Pancreas (tissue), 10 donors: ENCODE results near the gene MSH4. TPM values are rescaled to one million over a fixed set of nuclear protein-coding genes. Genes with fewer than 3 reads are reported as not detected.
"Not testable (repeated sequence)": the region's sequence is repeated elsewhere in the genome, so short reads cannot be mapped to it uniquely, and the experiment has no call there.

Experiments
- ATAC-seq, 4 donors: fragments of 200-7000 bp; cut with Tn5 transposase; one replicate each; pipeline versions ENCODE4 v1.8.0 to v1.9.1; 2020; ENCODE audit warnings: mild to moderate bottlenecking in 4 of 4, moderate library complexity in 4 of 4
- DNase-seq, 6 donors: peaks; one replicate each; pipeline ENCODE4 v3.0.0-alpha.2; 2020
- FAIRE-seq: peaks from 2 replicates; lab custom pipeline; 2012; peaks lifted over from hg19 to GRCh38; lab: Jason Lieb, UNC
- H3K27ac ChIP-seq, 4 donors: fragments of 200-600 bp; sonication (generic); 1 replicate in 3 of 4; 2 replicates in 1 of 4; pipeline versions ENCODE4 v1.5.0 to v1.8.0; 2020
- H3K27me3 ChIP-seq, 4 donors: fragments of 200-600 bp; one replicate each; pipeline ENCODE4 v1.8.0; 2021
- H3K36me3 ChIP-seq, 3 donors: fragments of 200-600 bp; sonication (generic) in 1 of 3; one replicate each; pipeline versions ENCODE4 v1.5.0 to v1.8.0; 2020 to 2021
- H3K4me1 ChIP-seq, 3 donors: fragments of 200-600 bp; one replicate each; pipeline ENCODE4 v1.8.0; 2021
- H3K4me3 ChIP-seq, 4 donors: fragments of 200-600 bp; sonication (generic) in 2 of 4; one replicate each; pipeline versions ENCODE4 v1.5.0 to v1.8.0; 2020 to 2021
- H3K9me3 ChIP-seq, 4 donors: fragments of 200-600 bp; one replicate each; pipeline ENCODE4 v1.8.0; 2021
- CTCF ChIP-seq, 4 donors: fragments of 200-600 bp; sonication (generic) in 3 of 4; IDR thresholded peaks; one replicate each; pipeline versions ENCODE4 v1.5.0 to v1.8.0; 2021; ENCODE audit warnings: antibody characterized with exemption in 4 of 4
- WGBS, 2 donors: extraction: QIAGEN DNeasy Blood & Tissue Kit; methylation state at CpG; one replicate each; pipeline ENCODE4 v1.1.7; 2013; 5-methylcytosine and 5-hydroxymethylcytosine counted together
- intact Hi-C, 3 donors: fragments of 100-400 bp; cut with DNase I; formaldehyde crosslinking; loops; one replicate each; pipeline versions ENCODE4 v1.11.1 to v1.14.2; 2022
- polyA plus RNA-seq, 2 donors: library from polyadenylated mRNA; stranded (reverse); fragments of 200-250 nt; gene quantifications; one replicate each; pipeline ENCODE4 v1.2.3, GENCODE V29; 2013
- total RNA-seq, 6 donors: library from RNA; stranded (reverse); fragmentation: NEBNext Ultra II Directional in 4 of 6; extraction: Animal tissue kit (Norgen Biotek cat#: 25700) in 4 of 6; gene quantifications; one replicate each; pipeline versions ENCODE4 v1.2.1 to v1.2.4, GENCODE V29; 2021 to 2023
- donor health status: healthy with polysubstance abuse.
- donor health status: DM: no; HTN: no; CAD: no; lungs with moderate emphysema.
- donor health status: DM: no; HTN: no; CAD: no.
- donor health status: control.
- donor health status: control.
- donor health status: Bipolar disorder and iron deficiency.
- donor health status: DM: yes; HTN: yes; CAD: no.
- donor health status: DM: no; HTN: no; CAD: no.
- donor health status: DM: no; HTN: no; CAD: no.
- donor health status: DM: yes; HTN: yes; CAD: no.

MSH4 gene
- total RNA-seq (under 1 TPM; 0.09 to 0.19 (median 0.12) TPM), polyA plus RNA-seq (under 1 TPM; 0.15 to 0.19 TPM)

GRCh38 chr1:75796376-75797272 is at the start of gene MSH4:
TSS of gene MSH4 (plus strand) at chr1:75796882. CDS start at chr1:75796986, 104 bp downstream.
- TF ChIP-seq CTCF (IDR thresholded peaks at IDR 0.05), result no peak
- Histone ChIP-seq H3K27ac (no peak within 1 kb of the TSS), H3K4me3 (no peak within 1 kb of the TSS), H3K4me1 (no peaks in the 10 kb centered on the region), H3K27me3 (no peaks in the 10 kb centered on the region), H3K36me3 (peaks cover 0 to 47% (median 30%) of the 10 kb centered on the region in 3 donors), H3K9me3 (no peaks in the 10 kb centered on the region)
- WGBS, 2 donors, result 75 to 86% methylated on average over 34 of the region's 34 CpGs
- intact Hi-C loops, result loop anchor here in 1 of 3 donors (10.0 kb wide), 1 partner anchor 72 kb away; the partner anchor contains the start of gene ACADM
- no peak for FAIRE-seq
- peak in 3 of 4 donors; percentile 39 to 67 (median 46) for ATAC-seq
- DNase-seq, result peak in 3 of 6 donors; percentile 28 to 74 (median 58)

- not testable (repeated sequence) for FAIRE-seq
These were observed 39.5 kb upstream of the MSH4 start for GRCh38 chr1:75757210-75757609.

GRCh38 chr1:75758543-75758942 is 38.1 kb upstream of the MSH4 start:
- H3K4me3 ChIP-seq, H3K27ac ChIP-seq, ATAC-seq, DNase-seq, intact Hi-C loops, H3K27me3 ChIP-seq, FAIRE-seq, H3K4me1 ChIP-seq, H3K9me3 ChIP-seq: not testable (repeated sequence)
- peaks cover 0 to 16% (median 7%) of the 10 kb centered on the region in 3 donors for H3K36me3 ChIP-seq
- 83 to 98% methylated on average over 4 of the region's 4 CpGs for WGBS, 2 donors

More at GRCh38 chr1:75757210-75757609, 39.5 kb upstream of the MSH4 start:
- H3K4me1 ChIP-seq, ATAC-seq, H3K4me3 ChIP-seq, H3K27me3 ChIP-seq, DNase-seq, H3K27ac ChIP-seq, H3K9me3 ChIP-seq, intact Hi-C loops: not testable (repeated sequence)
- H3K36me3 ChIP-seq, result peaks cover 0 to 21% (median 7%) of the 10 kb centered on the region in 3 donors

GRCh38 chr1:75764057-75764655 is 32.5 kb upstream of the MSH4 start:
- no peak for TF ChIP-seq CTCF (IDR thresholded peaks at IDR 0.05)
- H3K36me3 ChIP-seq, result no peaks in the 10 kb centered on the region
- no peaks in the 10 kb centered on the region for H3K27me3 ChIP-seq
- no peak overlapping the region for H3K4me3 ChIP-seq
- FAIRE-seq (no peak), DNase-seq (no peak), ATAC-seq (no peak)
- H3K4me1 ChIP-seq, result no peaks in the 10 kb centered on the region
- no peak overlapping the region for H3K27ac ChIP-seq
- H3K9me3 ChIP-seq, result no peaks in the 10 kb centered on the region
- intact Hi-C loops, result no loop called here
- WGBS, 2 donors, result 62 to 82% methylated on average over 1 of the region's 1 CpG

- no peak for TF ChIP-seq CTCF (IDR thresholded peaks at IDR 0.05)
- no peaks in the 10 kb centered on the region for H3K36me3 ChIP-seq
- H3K27ac ChIP-seq, result no peak overlapping the region
- FAIRE-seq (no peak), ATAC-seq (no peak), DNase-seq (no peak)
- 92% methylated on average over 1 of the region's 1 CpG for WGBS, 2 donors
- intact Hi-C loops, result no loop called here
- H3K27me3 ChIP-seq, result no peaks in the 10 kb centered on the region
- H3K4me1 ChIP-seq, result no peaks in the 10 kb centered on the region
- H3K9me3 ChIP-seq, result no peaks in the 10 kb centered on the region
- H3K4me3 ChIP-seq, result no peak overlapping the region
These were observed 30.9 kb upstream of the MSH4 start for GRCh38 chr1:75765697-75766355.
